HG02798 (cell line): ENCODE measurements around the gene AIFM3.

ENCODE experiments used
- ATAC-seq: cut with Tn5 transposase; IDR thresholded peaks from one replicate; pipeline ENCODE4 v1.9.1; 2021; ENCODE audit warnings: mild to moderate bottlenecking; ENCODE audit not compliant: unreplicated experiment, poor library complexity

AIFM3 gene

DNA sequence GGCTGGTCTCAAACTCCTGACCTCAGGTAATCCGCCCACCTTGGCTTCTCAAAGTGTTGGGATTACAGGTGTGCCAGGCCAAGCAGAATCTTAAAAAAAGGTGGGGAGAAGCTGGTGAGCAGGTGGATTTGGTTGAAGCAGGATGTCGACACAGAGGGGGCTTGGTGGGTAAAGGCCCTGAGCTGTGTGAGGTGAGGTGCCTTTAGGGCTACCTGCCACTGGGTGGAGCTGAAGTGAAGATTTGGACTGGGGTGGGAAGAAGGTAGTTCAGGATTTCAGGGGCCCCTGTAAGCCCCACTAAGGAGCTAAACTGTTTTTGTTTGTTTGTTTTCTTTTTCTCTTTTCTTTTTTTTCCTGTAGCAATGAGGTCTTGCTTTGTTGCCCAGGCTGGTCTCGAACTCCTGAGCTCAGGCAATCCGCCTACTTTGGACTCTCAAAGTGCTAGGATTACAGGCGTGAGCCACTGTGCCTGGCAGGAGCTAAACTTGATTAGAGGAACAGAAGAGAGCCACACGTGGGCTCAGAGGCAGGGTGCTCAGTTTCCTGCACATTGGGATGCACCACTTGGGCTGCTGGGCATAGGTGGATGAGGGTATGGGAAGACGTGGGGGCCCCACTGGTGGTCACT lies 53.9 kb downstream of the AIFM3 start:
- ATAC-seq = no peak

DNA sequence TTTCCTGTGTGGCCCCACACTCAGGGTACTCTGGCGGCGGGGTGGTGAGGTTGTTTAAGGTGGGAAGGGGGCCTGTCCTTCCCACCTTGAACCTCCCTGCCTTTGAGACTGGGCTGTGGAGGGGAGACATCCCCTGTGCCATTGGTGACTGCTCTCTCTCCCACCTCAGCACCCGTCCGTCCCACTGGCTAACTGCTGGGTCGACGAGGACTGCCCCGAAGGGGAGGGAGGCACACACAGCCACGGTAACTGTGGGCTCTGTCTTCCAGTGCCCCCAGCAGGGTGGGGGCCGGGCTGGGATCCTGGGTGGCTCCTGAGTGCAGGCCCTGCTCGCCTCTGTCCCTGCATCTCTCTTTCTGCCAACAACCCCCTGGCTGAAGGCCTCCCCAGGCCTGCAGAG lies 55.5 kb downstream of the AIFM3 start:
- no peak for ATAC-seq

DNA sequence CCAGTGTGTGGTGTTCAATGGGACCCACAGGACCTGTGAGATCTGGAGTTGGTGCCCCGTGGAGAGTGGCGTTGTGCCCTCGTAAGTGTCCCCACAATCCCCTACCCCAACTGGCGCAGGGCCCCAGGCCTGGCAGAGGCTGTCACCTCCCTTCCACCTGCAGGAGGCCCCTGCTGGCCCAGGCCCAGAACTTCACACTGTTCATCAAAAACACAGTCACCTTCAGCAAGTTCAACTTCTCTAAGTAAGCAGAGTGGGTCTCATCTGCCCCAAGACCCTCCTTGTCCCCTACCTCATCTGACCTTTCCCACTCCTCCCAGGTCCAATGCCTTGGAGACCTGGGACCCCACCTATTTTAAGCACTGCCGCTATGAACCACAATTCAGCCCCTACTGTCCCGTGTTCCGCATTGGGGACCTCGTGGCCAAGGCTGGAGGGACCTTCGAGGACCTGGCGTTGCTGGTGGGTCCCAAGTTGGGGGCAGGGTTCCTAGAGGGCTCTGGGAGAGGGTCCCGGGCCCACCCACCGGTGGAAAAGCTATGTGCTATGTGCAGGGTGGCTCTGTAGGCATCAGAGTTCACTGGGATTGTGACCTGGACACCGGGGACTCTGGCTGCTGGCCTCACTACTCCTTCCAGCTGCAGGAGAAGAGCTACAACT lies 56.0 kb downstream of the AIFM3 start:
- ATAC-seq = no peak

DNA sequence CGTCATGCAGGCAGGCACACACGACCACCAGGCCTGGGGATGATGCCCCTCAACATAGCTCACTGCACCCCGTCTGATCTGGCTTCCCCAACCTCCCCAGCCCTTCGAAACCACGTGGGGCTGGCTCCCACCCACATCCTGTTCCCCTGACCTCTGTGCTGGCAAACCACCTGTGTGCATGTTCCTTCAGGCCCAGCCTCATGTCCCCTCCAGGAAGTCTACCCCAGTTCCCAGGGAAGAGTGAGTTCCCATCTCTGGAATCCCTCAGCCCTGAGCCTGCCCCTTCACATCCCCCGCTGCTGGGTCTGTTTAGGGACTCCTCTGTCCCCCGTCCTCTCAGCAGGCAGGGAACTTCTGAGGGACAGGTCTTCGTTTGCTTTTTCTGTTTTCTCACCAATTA lies 58.2 kb downstream of the AIFM3 start:
- ATAC-seq = no peak

DNA sequence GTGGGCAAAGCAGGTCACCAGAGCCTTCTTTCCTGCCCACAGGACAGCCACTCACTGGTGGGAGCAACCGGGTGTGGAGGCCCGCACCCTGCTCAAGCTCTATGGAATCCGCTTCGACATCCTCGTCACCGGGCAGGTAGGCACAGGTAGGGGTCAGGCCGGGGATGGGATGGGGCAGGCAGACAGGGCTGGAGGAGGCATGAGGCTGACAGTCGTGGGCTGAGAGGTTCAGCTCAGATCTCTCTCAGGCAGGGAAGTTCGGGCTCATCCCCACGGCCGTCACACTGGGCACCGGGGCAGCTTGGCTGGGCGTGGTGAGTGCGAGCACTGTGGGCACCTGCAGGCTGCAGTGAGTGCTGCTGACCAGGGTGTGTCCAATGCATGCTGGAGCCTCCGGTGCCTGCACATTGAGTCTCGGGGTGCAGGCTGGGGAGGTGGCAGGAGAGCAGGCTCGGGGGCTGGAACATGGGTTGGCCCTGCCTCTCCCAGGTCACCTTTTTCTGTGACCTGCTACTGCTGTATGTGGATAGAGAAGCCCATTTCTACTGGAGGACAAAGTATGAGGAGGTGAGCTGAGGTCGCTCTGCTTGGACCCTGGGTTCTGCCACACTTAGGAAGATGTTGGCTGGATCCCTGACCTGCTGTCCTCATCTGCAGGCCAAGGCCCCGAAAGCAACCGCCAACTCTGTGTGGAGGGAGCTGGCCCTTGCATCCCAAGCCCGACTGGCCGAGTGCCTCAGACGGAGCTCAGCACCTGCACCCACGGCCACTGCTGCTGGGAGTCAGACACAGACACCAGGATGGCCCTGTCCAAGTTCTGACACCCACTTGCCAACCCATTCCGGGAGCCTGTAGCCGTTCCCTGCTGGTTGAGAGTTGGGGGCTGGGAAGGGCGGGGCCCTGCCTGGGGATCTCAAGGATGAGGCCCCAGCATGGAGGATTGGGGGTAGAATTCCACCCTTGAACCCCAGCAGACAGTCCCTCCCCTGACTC lies 59.0 kb downstream of the AIFM3 start:
- ATAC-seq = no peak

DNA sequence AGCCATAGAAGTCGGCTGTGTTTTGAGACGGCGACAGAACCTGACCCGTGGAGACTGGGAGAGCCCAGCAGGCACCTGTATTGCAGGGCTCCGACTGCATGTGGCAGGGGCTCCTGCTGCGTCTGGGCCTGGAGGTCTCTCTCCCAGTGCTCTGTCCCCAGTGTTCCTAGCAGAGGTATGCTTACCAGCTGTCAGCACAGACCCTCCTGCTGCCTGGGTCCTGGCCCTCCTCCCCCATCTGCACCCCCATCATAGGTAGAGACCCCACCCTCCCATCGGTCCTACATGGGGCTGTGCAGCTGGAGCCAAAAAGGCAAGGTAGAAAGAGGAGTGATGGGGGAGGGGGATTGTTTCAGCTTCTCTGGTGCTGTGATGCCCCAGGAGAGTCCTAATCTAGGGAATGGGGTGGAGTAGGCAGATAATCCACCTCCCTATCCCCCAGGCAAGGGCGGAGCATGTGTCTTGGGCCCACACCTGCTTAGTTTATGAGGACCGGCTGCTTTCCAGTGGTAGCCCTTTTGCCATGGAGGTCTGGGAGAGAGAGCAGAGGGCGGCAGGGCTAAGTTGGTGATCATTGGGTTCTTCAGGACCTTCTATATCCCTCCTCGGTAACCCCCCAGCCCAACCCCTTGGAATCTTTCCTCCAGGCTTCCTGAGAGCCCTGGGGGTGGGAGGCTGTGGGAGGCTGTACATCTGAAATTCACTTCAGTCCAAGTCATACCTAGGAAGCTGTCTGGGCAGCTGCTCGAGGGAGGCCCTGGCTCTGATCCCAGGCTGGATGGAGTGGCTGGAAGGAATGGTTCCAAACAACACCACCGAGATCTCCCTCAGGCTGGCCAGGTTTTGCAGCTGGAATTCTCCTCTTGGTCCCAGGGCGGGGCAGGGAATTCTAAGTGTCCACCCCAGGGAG lies 60.0 kb downstream of the AIFM3 start:
- ATAC-seq = no peak

DNA sequence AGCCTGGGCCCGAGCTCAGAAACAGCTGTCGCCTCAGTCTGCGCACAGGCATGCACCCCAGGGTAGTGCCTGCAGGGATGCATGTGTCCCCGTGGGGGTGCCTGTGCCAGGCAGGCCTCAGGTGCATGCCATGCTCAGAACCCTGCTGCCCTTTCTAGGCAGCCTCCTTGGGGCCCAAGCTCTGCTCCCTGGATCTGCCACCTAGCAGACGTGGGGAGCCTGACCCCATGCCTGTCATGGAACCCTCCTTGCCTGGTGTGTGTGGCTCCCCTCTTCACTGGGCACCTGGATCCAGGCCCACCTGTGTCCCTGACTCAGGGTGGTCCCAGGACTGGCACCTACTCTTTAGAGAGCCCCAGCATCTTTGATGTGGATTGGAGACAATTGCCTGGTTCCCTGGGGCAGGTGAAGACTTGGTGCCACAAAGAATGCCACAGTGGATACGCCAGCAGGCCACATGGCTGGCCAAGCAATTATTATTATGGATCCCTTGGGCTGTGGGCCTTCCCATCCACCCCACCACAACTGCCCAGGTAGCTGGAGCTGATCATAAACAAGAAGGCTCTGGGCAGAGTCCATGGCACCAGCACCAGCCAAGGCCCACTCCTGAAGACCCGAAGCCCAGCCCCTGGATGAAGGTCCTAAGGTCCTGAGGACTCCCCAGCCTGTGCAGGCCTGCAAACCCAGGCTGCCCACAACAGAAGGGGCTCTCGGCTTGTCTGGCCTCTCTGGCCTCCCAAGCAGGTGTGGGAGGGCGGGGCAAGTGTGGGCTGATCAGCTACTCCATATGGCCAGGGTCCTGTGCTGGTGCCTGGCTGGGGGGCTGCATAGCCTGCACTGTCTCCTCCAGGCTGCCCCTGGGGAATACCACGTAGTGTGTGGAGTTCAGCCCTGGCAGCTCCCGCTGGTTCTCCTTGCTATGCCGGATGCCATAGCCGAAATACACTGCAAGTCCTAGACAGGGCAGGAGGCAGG lies 61.5 kb downstream of the AIFM3 start:
- no peak for ATAC-seq

DNA sequence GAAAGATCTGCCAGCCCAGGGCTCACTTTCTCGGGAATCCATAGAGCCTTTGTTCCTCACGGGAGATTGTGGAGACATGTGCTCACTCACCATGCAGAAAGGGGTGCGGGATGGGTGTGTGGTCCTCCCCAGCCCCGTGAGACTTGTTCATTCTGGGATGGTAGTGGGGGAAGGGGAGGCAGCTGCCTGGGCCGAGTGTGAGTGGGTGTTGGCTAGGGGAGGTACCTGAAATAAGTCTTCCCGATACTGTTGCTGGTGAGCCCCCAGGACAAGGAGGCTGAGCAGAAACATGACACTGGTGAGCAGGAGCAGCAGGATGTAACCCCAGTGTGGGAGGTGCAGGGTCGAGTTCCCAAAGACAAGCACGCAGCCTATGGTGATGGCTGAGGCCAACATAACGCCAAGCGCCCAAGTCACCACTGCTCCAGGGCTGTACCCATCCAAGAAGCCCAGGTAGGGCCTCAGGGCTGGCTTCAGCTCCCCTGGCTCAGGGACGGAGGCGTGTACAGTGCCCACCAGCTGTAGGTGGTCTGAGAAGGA lies 62.5 kb downstream of the AIFM3 start:
- no peak for ATAC-seq

DNA sequence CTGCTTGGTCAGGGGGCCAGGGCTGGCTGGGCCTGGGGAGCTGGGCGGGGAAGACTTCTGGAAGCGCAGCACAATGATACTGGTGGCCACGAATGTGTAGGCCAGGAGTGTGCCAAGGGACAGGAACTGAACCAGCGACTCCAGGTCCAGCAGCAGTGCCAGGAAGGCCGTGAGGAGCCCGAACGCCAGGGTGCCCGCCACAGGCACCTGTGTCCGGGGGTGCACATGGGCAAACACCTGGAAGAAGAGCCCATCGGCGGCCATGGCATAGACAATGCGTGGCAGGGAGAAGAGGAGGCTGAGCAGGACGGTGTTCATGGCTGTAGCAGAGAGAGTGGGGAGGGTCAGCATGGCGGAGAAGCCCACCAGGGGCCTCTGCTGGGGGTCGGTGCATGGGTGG lies 63.0 kb downstream of the AIFM3 start:
- no peak for ATAC-seq
